ENCODE measurements around the gene COMMD1. TPM values are rescaled to one million over a fixed set of nuclear protein-coding genes. Genes with fewer than 3 reads are reported as not detected.
A peak's percentile ranks its signal among the peaks of the same experiment; 100 is the strongest.

COMMD1 gene
- total RNA-seq, 6 donors from 2014 or later = 27.0 to 59.7 (median 35.6) TPM

DNA sequence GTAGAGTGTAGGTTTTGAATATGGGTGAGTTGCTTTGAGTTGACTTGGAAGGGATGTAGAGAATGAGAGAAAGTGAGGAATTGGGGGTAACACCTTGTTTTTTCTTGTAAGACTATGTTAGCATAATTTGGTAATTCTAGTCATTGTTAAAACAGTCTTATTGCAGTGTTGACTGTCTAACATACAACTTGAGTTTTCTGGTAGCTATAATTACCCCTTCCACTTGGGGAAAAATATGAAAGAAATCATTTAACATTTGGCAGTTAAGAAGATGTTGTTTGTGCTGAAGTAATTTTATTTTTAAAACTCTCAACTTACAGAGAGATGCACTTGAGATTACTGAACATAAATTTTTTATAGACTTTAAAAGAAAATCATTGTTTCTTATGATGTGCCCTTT is 108.2 kb downstream of the COMMD1 start:
- Histone ChIP-seq H3K27ac (peak overlapping the region in 1 of 4 donors; percentile 26), H3K27me3 (no peaks in the 10 kb centered on the region), H3K36me3 (no peaks in the 10 kb centered on the region), H3K4me1 (peaks cover 4 to 7% (median 5%) of the 10 kb centered on the region in 4 donors), H3K9me3 (no peaks in the 10 kb centered on the region), H3K4me3 (no peak overlapping the region)
- ATAC-seq (ENCODE audit: low FRiP score in 2 of 2) (no peak), DNase-seq (no peak)
- TF ChIP-seq, protein P1, sequence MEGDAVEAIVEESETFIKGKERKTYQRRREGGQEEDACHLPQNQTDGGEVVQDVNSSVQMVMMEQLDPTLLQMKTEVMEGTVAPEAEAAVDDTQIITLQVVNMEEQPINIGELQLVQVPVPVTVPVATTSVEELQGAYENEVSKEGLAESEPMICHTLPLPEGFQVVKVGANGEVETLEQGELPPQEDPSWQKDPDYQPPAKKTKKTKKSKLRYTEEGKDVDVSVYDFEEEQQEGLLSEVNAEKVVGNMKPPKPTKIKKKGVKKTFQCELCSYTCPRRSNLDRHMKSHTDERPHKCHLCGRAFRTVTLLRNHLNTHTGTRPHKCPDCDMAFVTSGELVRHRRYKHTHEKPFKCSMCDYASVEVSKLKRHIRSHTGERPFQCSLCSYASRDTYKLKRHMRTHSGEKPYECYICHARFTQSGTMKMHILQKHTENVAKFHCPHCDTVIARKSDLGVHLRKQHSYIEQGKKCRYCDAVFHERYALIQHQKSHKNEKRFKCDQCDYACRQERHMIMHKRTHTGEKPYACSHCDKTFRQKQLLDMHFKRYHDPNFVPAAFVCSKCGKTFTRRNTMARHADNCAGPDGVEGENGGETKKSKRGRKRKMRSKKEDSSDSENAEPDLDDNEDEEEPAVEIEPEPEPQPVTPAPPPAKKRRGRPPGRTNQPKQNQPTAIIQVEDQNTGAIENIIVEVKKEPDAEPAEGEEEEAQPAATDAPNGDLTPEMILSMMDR (IDR thresholded peaks at IDR 0.05) = no peak
- TF ChIP-seq EP300 (IDR thresholded peaks at IDR 0.05) = no peak
- TF ChIP-seq POLR2AphosphoS5 (IDR thresholded peaks at IDR 0.05) = no peak
- no peak for TF ChIP-seq POLR2A (IDR thresholded peaks at IDR 0.05)

DNA sequence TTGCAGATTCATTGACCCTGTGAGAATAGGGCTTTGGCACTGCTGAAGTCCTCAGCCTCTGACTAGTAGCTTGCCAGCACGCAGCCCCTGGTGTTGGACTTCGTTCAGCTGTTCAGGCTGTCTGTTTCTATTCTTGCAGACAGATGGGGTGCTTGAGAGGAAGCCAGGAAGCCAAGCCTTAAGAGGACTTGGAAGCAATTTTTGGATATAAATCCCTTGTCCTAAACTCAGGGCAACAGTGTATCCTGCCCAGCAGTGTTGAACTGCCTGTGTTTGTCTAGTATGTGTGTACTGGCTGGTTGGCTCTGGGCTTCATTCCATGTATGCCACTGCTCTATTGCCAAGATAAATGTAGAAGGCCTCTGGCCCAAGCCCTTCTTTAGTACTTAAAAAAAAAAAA is 108.6 kb downstream of the COMMD1 start:
- 5 to 15% methylated on average over 2 of the region's 2 CpGs for WGBS, 2 donors
- Histone ChIP-seq H3K9me3 (no peaks in the 10 kb centered on the region), H3K4me3 (no peak overlapping the region), H3K36me3 (no peaks in the 10 kb centered on the region), H3K27ac (peak overlapping the region in 1 of 4 donors; percentile 26), H3K4me1 (peaks cover 4 to 7% (median 5%) of the 10 kb centered on the region in 4 donors), H3K27me3 (no peaks in the 10 kb centered on the region)
- ATAC-seq (ENCODE audit: low FRiP score in 2 of 2) (peak; percentile 71 to 84), DNase-seq (peak in 1 of 2 donors; percentile 37)
- TF ChIP-seq EP300 (IDR thresholded peaks at IDR 0.05) (no peak), POLR2AphosphoS5 (IDR thresholded peaks at IDR 0.05) (no peak), POLR2A (IDR thresholded peaks at IDR 0.05) (no peak)
- TF ChIP-seq, protein P1 (IDR thresholded peaks at IDR 0.05) = no peak

DNA sequence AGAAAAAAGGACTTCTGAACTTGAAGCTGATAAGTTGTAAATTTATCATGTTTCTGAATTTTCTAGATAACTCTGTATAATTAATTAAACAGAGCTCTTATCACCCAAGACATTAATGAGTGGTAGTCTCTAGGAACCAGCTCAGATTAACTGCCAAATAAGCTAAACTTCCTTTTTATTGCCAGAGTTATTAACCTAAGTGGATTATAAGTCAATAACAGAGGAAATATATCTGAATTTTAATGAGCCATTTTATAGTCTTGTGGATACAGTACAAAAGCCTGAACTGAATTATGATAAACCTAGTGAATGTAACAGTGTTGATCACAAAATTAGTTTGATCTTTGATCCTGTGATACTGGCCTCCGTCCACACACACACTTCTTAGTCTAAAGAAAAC is 111.5 kb downstream of the COMMD1 start:
- TF ChIP-seq, protein P1 (IDR thresholded peaks at IDR 0.05) = no peak
- TF ChIP-seq POLR2AphosphoS5 (IDR thresholded peaks at IDR 0.05) (no peak), EP300 (IDR thresholded peaks at IDR 0.05) (no peak), POLR2A (IDR thresholded peaks at IDR 0.05) (no peak)
- 82 to 100% methylated on average over 1 of the region's 1 CpG for WGBS, 2 donors
- no peak overlapping the region for H3K4me3 ChIP-seq
- H3K27me3 ChIP-seq = no peaks in the 10 kb centered on the region
- ATAC-seq (ENCODE audit: low FRiP score in 2 of 2) (no peak), DNase-seq (no peak)
- H3K27ac ChIP-seq = no peak overlapping the region
- H3K9me3 ChIP-seq = no peaks in the 10 kb centered on the region
- no peaks in the 10 kb centered on the region for H3K36me3 ChIP-seq
- peaks cover 4 to 7% (median 5%) of the 10 kb centered on the region in 4 donors for H3K4me1 ChIP-seq

DNA sequence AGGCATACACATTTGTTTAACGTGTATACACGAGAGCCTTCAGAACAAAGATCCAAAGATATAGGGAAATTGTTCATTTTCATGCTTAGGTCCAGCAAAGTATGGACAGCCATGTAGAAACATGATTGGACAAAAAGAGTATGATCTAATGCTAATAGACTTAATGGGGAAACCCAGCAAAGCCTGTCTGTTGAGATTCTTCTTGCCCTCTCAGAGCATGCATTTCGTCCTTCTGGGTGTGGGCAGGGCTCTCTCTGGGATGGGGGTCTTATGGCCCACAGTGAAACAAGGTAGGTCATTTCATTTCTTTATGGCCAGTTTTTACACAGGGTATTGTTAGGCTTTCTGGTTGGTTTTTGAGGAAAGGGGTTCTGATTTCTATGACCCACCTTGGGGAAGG is 124.4 kb downstream of the COMMD1 start:
- Histone ChIP-seq H3K27me3 (no peaks in the 10 kb centered on the region), H3K4me1 (no peaks in the 10 kb centered on the region), H3K9me3 (no peaks in the 10 kb centered on the region), H3K4me3 (no peak overlapping the region), H3K27ac (no peak overlapping the region), H3K36me3 (no peaks in the 10 kb centered on the region)
- 94 to 97% methylated on average over 3 of the region's 3 CpGs for WGBS, 2 donors
- DNase-seq (no peak), ATAC-seq (ENCODE audit: low FRiP score in 2 of 2) (no peak)
- TF ChIP-seq, protein P1 (IDR thresholded peaks at IDR 0.05) = no peak
- TF ChIP-seq EP300 (IDR thresholded peaks at IDR 0.05) (no peak), POLR2AphosphoS5 (IDR thresholded peaks at IDR 0.05) (no peak), POLR2A (IDR thresholded peaks at IDR 0.05) (no peak)

DNA sequence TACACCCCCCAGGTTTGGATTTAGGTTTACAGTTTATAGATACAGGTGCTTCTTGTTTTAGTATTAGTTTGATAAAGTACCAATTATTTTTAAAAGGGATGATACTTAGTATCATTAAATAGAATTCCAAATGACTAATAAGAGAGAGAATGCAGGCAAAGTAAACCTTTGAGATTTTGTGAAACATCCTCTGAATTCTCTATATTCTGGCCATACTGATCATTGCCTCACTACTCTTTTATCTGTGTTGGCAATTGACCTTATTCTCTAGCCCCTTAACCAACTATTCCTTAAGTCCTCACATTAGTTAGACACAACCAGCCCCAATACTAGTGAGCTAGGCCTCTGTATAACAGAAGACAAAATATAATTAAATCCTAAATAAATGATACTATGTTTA is 125.4 kb downstream of the COMMD1 start:
- no peak overlapping the region for H3K4me3 ChIP-seq
- H3K4me1 ChIP-seq = no peaks in the 10 kb centered on the region
- no peaks in the 10 kb centered on the region for H3K27me3 ChIP-seq
- DNase-seq (no peak), ATAC-seq (ENCODE audit: low FRiP score in 2 of 2) (no peak)
- TF ChIP-seq, protein P1 (IDR thresholded peaks at IDR 0.05) = no peak
- TF ChIP-seq EP300 (IDR thresholded peaks at IDR 0.05) = no peak
- no peaks in the 10 kb centered on the region for H3K9me3 ChIP-seq
- no peak overlapping the region for H3K27ac ChIP-seq
- H3K36me3 ChIP-seq = no peaks in the 10 kb centered on the region
